GM12878 (cell line): ENCODE results near the gene GAPDHS. TPM values are rescaled to one million over a fixed set of nuclear protein-coding genes. Genes with fewer than 3 reads are reported as not detected.

Source experiments
- ASH2L ChIP-seq: fragments of 300-600, 200-600 bp; sonication (generic); IDR thresholded peaks from 2 replicates; pipeline ENCODE4 v1.6.1; 2017; ENCODE audit warnings: low read depth, mild to moderate bottlenecking, borderline replicate concordance
- CHD2 ChIP-seq: IDR thresholded peaks from 2 replicates; pipeline ENCODE4 v1.6.1; 2011; ENCODE audit warnings: low read depth, low read length, improper control_type of control experiment, borderline replicate concordance
- CHD4 ChIP-seq: fragments of 200-600 bp; sonication (generic); IDR thresholded peaks from 2 replicates; pipeline ENCODE4 v1.6.1; 2016; ENCODE audit warnings: mild to moderate bottlenecking
- E2F8 ChIP-seq: fragments of 450-650 bp; IDR thresholded peaks from 2 replicates; pipeline ENCODE4 v1.6.1; 2018; ENCODE audit warnings: mild to moderate bottlenecking, low read depth, moderate library complexity; ENCODE audit not compliant: partially characterized antibody
- EED ChIP-seq: sonication (generic); IDR thresholded peaks from 2 replicates; pipeline ENCODE4 v1.6.1; 2016; ENCODE audit warnings: antibody characterized with exemption, low read depth
- EP300 ChIP-seq, 2 experiments: fragments of 150-350 bp in 1 of 2; IDR thresholded peaks; 2 replicates each; pipeline ENCODE4 v1.6.1; 2011 to 2012; ENCODE audit warnings: low read depth in 2 of 2, low read length in 2 of 2, borderline replicate concordance in 1 of 2, improper control_type of control experiment in 1 of 2, inconsistent platforms in 1 of 2; ENCODE audit not compliant: control insufficient read depth in 1 of 2
- GATAD2B ChIP-seq: fragments of 450-650 bp; conservative IDR thresholded peaks from 2 replicates; pipeline ENCODE4 v1.6.1; 2017; ENCODE audit warnings: low read depth, mild to moderate bottlenecking, moderate library complexity
- HDAC6 ChIP-seq: fragments of 200-600 bp; sonication (generic); IDR thresholded peaks from one replicate; pipeline ENCODE4 v1.8.0; 2017; ENCODE audit warnings: antibody characterized with exemption; ENCODE audit not compliant: unreplicated experiment
- HDGF ChIP-seq: fragments of 450-650 bp; IDR thresholded peaks from 2 replicates; pipeline ENCODE4 v1.6.1; 2016; ENCODE audit warnings: antibody characterized with exemption
- IKZF1 ChIP-seq: fragments of 450-650 bp; conservative IDR thresholded peaks from 2 replicates; pipeline ENCODE4 v1.6.1; 2017; ENCODE audit warnings: antibody characterized with exemption, mild to moderate bottlenecking
- IKZF2 ChIP-seq, 2 experiments: fragments of 450-650 bp; IDR thresholded peaks; 2 replicates each; pipeline ENCODE4 v1.6.1; 2017; ENCODE audit warnings: mild to moderate bottlenecking in 2 of 2, moderate library complexity in 2 of 2
- IRF5 ChIP-seq: fragments of 450-650 bp; IDR thresholded peaks from 2 replicates; pipeline ENCODE4 v1.6.1; 2017; ENCODE audit warnings: borderline replicate concordance
- JUNB ChIP-seq: IDR thresholded peaks from 2 replicates; pipeline ENCODE4 v1.6.1; 2016; ENCODE audit warnings: antibody characterized with exemption, mild to moderate bottlenecking
- NR2F1 ChIP-seq: fragments of 450-650 bp; conservative IDR thresholded peaks from 2 replicates; pipeline ENCODE4 v1.6.1; 2017; ENCODE audit warnings: mild to moderate bottlenecking
- PAX8 ChIP-seq: fragments of 450-650 bp; IDR thresholded peaks from 2 replicates; pipeline ENCODE4 v1.6.1; 2017; ENCODE audit warnings: mild to moderate bottlenecking, moderate library complexity
- RB1 ChIP-seq: fragments of 450-650 bp; formaldehyde crosslinking; IDR thresholded peaks from 2 replicates; pipeline ENCODE4 v1.6.1; 2017; ENCODE audit warnings: mild to moderate bottlenecking, borderline replicate concordance
- RFX5 ChIP-seq: IDR thresholded peaks from 2 replicates; pipeline ENCODE4 v1.6.1; 2011; ENCODE audit warnings: low read depth, low read length, improper control_type of control experiment
- SKIL ChIP-seq: fragments of 450-650 bp; IDR thresholded peaks from 2 replicates; pipeline ENCODE4 v1.6.1; 2017; ENCODE audit warnings: mild to moderate bottlenecking, low read depth, inconsistent platforms; ENCODE audit not compliant: poor library complexity, severe bottlenecking
- SP1 ChIP-seq: IDR thresholded peaks from one replicate; pipeline ENCODE4 v1.6.1; 2011; ENCODE audit warnings: low read depth, low read length
- WRNIP1 ChIP-seq: IDR thresholded peaks from 2 replicates; pipeline ENCODE4 v1.6.1; 2011; ENCODE audit warnings: low read depth, low read length, improper control_type of control experiment, borderline replicate concordance
- YBX1 ChIP-seq: fragments of 450-650 bp; IDR thresholded peaks from 2 replicates; pipeline ENCODE4 v1.6.1; 2016; ENCODE audit warnings: antibody characterized with exemption
- YY1 ChIP-seq: IDR thresholded peaks from 2 replicates; pipeline ENCODE4 v1.6.1; 2011; ENCODE audit warnings: low read depth, mild to moderate bottlenecking, low read length
- ZNF384 ChIP-seq: IDR thresholded peaks from 2 replicates; pipeline ENCODE4 v1.6.1; 2012; ENCODE audit warnings: low read depth, mild to moderate bottlenecking, low read length, improper control_type of control experiment, borderline replicate concordance
- polyA plus RNA-seq, 11 experiments: library from polyadenylated mRNA; depleted of rRNA in 4 of 11; unstranded in 6 of 11; stranded (reverse) in 5 of 11; fragments of >200 nt; fragmentation: Nextera tagmentation in 4 of 11; fragmentation: Illumina TruSeq in 1 of 11; extraction: Ambion mirVana in 4 of 11; extraction: Trizol in 1 of 11; gene quantifications; 1 replicate in 1 of 11; 2 replicates in 10 of 11; pipeline versions ENCODE4 v1.2.1 to v1.2.3, GENCODE V29; 2011 to 2016; ENCODE audit warnings: inconsistent platforms in 2 of 11, missing spikeins in 2 of 11, low read depth in 1 of 11
- total RNA-seq, 4 experiments: library from RNA; depleted of rRNA in 3 of 4; stranded (reverse); fragments of >200 nt in 3 of 4; fragmentation: Illumina TruSeq in 1 of 4; extraction: Trizol in 1 of 4; gene quantifications; 2 replicates each; pipeline versions ENCODE4 v1.2.1 to v1.2.3, GENCODE V29; 2013 to 2021

The GAPDHS gene
- total and polyA plus RNA-seq, 10 of the 15 experiments (the other 5 are each of a cell fraction or from before 2014, with no cell fraction given): 0.08 TPM; not detected in 9

GRCh38 chr19:35484252-35485036, 48.8 kb upstream of the GAPDHS start (continued):
- TF ChIP-seq IRF5: no peak
- TF ChIP-seq YBX1: 0 out of 2 replicates have a peak, but pooled peaks have one; percentile 71
- no peak for TF ChIP-seq RFX5
- no peak for TF ChIP-seq YY1
- TF ChIP-seq HDGF: no peak
- TF ChIP-seq EED: 0 out of 2 replicates have a peak, but pooled peaks have one; percentile 41
- TF ChIP-seq HDAC6: no peak
- no peak for TF ChIP-seq ZNF384
- TF ChIP-seq ASH2L: no peak
- no peak for TF ChIP-seq NR2F1
- TF ChIP-seq E2F8: no peak
- TF ChIP-seq SP1: peak; percentile 24
- peak; percentile 90 for TF ChIP-seq SKIL
- TF ChIP-seq GATAD2B: peak; percentile 77
- no peak for TF ChIP-seq WRNIP1
- TF ChIP-seq IKZF1: peak; percentile 34
- TF ChIP-seq EP300 (IDR thresholded peaks at IDR 0.05; ENCODE audit: borderline replicate concordance in 1 of 2, control insufficient read depth in 1 of 2, low read depth in 2 of 2, low read length in 2 of 2): 0 out of 4 replicates have a peak, but pooled peaks of 1 of the 2 experiments have one; percentile 33
- TF ChIP-seq JUNB: no peak
- TF ChIP-seq CHD2: no peak
- no peak for TF ChIP-seq CHD4
- TF ChIP-seq IKZF2 (IDR thresholded peaks at IDR 0.05): 0 out of 4 replicates have a peak, but pooled peaks of 1 of the 2 experiments have one; percentile 54
- TF ChIP-seq PAX8: no peak
- peak; percentile 93; the same call in 1 of the 2 replicates for TF ChIP-seq RB1
